Fibroblast of skin of back (primary cell): ENCODE measurements around the gene BMPER.
A peak's percentile ranks its signal among the peaks of the same experiment; 100 is the strongest.

ENCODE experiments used
- DNase-seq: peaks from one replicate; pipeline ENCODE4 v3.0.0-alpha.2; 2013

BMPER gene

DNA sequence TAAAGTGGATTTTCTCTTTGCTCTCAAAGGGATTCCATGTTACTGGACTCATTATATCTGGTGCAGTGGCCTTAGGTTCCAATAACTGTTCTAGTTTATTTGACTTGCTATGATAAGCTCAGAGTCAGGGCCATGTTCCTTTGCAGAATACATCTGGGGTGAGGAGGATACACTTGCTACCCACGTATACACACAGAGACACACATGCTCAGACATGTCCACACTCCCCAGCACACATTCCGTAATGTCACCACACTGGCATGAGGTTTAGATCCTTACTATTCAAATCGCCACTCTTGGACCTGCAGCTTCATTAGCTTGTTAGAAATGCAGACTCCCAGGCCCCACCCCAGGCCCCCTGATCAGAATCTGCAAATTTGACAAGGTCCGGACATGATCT, 195.3 kb downstream of the BMPER start:
- DNase-seq = no peak

DNA sequence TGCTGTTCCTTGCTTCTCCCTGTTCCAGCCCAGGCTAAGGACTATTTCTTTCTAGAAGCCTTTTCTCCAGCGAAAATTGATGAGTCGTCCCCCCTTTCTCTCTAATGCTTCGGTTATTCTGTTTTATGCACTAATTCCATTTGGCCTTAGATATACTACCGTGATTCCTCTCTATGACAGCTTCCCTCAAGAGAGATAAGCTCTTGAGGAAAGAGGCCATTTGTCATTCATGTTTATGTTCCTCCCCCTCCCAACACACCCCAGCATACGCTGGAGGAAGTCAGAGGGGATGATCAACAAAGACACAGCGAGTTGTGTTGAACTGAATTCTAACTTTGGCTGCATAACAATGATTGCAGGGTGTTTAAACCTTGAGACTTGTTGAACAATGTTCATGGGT, 198.8 kb downstream of the BMPER start:
- DNase-seq = no peak

DNA sequence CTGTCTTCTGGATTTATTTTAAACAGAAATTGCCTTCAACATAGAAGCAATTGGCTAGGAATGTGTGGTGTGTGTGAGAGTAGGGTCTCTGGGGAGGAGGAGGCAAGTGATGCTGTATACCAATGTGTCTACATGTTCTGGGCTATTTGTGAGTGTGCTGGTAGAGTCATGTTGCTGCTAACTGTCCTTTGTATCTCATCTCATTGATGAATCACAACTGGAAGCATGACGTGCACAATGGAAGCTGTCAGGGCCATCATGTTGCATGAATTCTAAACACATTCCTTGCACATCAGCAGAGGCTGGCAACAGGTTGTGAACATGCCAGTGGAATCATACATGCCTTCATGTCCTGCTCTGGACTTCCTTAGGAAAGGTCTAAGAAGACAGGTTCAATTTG, 199.7 kb downstream of the BMPER start:
- DNase-seq = peak; percentile 33

DNA sequence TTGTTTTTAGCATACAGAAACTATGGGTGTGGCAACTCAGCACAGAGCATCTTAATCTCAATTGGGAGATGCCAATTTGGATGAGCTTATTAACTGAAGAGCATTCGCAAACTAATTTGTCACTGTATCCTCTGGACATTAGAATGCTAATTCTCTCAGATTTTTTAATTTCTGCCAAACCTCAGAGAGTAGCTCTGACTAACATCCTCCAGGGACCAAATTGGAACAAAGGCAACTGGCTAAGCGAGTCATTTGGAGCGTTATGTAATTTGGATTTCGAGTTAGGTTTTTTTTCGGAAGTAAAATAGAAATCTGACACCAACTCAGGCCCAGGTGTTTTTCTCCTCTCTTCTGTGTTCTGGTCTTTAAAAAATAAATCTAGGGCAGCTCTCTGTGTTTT, 201.9 kb downstream of the BMPER start:
- peak; percentile 47 for DNase-seq

DNA sequence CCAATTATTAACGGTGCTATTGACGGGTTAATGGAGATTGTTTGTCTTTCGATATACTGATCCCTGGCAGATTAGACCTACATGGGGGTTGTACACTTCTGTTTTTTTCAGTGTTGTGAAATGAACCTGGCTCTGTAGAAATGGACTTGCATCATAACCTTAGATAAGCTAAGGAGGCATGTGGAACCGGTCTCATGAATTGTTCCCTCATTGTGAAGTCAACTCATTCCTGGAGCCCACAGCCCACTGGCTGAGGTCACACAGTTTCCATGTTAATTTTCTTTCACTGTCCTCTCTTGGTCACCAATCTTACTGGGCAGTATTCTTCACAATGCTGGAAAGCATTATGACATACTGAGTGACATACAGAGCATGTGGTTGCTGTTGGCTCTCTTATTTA, 202.8 kb downstream of the BMPER start:
- DNase-seq = no peak

DNA sequence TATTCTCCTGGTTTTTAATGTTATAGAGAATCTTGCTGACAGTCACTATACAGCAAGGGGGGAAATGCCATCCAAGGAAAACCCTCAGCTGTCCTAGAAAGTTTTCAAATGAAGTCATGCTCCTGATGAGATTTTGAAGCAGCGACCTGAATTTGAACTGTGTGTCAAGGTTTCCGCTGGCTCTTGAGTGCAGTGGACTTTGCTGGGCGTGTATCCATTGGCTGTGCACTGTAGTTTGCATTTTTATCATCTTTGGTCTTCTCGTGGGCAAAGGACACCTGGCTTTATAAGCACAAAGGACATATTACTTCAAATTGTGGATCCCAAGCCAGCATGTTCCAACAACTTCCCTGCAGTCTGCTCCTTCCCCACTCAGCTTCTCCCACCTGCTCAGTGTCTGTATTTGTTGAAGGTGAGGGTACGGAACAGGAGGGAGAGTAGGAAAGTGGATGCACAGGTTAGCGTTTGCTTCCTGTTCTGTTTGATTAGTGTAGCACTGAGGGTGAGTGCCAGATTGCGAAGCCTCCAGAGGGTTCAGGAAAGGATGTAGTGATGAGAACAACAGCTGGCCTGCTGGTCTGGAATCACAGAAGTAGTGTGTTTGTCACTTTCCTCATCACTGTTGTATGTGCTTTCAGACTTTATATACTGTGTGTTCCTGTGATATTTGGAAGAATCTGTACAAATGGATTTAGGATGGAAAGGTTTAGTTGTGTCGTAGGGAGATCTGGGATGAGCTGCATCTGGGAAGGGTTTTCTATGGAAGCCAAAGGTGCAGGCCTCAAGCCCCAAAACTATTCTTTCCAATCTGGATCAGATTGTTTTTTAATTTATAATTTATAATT, 204.8 kb downstream of the BMPER start:
- no peak for DNase-seq

DNA sequence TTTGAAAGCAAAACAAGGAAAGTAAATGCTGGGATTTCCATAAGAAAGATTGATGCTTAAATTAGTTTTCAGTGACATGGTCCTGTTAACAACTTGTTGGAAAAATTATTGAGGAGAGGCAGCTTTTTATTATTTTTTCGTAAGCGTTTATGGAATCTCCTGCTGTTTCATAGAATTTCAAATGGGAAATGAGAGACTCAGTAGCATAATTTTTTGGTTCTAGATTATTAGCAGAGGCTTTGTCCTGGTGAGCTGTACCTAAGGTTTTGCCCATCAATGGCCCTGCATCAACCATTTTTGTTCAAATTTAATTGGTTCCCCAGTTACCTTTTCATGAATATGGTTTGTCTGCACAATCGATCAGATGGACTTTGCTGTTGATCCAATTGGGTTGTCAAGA, 205.7 kb downstream of the BMPER start:
- no peak for DNase-seq

DNA sequence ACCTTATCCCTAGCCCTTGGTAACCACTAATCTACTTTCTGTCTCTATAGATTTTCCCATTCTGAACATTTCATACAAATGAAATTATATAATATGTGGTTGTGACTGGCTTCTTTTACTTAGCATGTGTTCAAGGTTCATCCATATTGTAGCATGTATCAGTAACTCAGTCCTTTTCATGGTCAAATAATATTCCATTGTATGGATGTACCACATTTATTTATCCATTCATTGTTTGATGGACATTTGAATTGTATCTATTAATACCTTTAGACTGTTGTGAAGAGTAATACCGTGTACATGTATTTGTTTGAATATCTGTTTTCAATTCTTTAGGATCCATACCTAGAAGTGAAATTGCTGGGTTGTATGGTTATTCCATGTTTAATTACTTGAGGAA, 210.2 kb downstream of the BMPER start:
- DNase-seq = no peak

DNA sequence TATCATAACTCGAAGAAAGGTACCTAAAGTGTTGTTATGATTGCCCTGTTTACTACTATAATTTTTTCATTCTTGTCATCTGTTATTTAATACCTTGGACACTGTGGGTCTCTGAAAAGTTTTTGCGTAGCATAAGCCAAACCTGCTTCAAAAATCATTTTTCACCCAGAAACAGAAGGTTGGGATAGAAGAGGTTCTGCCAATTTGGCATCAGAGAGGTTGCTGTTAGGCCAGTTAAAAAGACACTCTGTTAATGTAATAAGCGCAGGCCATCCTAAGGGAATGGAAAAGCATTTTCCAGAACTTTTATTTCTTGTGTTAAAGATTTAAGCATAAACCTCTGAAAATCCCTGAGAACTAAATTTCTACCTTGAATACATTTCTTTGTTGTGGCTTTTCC, 212.2 kb downstream of the BMPER start:
- no peak for DNase-seq

DNA sequence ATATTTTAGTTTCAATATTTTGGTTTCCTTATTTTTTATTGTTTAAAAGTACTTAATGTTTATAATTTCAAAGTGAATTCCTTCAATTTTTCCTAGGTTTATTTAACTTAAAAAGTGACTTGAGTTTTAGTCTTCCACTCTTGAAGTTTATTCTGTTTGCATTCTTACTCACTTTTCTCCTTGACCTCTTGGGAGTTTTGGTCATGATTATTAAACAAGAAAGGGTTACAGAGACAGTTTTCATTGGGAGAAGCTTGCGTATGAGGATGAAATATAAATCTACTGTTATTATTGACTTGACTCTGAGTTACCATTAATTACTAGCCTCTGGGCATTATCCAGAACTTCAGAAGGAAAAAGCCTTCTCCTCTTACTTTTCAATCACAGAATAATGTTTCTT, 216.0 kb downstream of the BMPER start:
- no peak for DNase-seq

DNA sequence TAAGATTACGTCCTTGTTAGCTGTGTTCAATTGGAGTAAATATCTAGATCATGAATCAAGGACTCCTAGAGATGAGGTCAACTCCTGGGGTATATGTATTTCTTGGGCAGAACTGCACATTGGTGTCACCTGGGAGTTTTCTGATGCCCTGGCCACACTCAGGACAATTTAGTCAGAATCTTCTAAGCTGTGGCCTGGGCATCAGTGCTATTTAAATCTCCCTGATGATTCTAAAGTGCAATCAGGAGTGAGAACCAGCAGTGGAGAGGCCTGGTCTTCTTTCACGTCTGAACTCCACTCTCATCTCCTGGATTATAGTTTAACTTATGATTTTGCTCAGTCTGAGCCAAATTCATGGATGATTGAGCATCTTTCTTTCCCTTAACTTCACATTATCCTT, 218.0 kb downstream of the BMPER start:
- no peak for DNase-seq

DNA sequence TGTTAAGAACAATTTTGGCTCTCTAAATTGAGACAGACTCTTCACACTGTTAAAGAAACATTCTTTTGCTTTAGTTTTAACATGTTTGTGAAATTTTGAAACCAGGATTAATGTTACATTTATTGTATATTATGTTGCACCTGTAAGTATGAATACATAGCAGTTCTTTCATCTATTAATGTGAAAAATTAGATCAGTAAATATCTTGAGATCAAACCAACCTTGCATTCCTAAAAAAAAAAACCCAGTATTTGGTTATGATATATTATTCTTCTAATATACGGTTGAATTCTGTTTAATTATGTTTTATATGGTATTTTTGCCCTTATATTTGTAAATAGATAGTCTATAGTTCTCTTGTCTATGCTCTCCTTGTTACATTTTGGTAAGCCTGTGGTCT, 219.4 kb downstream of the BMPER start:
- DNase-seq = no peak

DNA sequence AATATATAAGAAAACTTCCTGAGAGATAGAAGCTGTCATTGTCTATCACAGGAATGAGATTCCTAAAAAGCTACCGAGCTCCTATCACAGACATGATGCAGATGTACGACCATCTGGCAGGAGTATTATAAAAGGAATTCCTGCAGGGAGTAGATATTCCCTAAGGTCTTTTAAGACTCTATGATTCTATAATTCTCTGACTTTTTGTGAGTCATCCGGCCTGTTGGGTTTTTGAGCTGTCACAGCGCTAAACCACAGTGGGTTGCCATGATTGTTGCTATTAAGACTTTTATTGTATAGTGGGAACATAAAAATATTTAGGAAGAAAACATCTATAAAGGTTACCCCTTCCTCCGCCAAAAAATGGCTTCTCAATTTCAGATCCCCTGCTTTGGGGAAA, 223.4 kb downstream of the BMPER start:
- DNase-seq = peak; percentile 94

DNA sequence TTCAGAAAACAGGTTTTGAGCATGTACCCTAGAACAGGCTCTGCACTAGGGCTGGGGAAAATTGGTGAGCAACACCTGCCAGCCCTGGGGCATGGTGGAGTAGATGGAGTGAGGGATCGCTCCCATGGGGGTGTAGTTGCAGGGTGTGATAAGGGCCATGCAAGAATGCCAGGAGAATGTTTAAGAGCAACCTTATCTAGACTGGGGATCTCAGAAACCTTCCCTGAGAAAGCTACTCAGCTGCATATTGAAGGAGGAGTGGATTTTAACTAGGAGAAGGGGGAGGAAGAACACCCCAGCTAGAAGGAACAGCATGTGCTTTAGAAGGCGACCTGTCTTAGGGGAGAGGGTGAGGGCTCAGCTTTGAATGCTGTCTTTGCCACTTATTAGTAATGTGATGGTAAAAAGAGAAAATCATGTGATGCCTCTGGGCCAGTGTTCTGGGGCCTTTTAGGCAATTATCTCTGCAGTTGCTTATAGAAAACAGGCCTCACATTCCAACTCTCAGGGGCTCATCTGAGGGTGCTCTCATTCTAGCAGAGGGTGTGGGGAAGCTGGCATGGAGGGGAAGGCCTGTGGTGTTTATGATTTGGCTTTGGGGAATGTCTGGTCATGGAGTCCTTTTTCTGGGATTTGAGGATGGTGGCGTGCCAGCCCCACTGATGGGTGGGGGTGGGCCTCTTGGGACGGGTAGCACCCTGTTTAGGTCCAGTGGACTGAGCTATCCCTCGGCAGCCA, 225.4 kb downstream of the BMPER start:
- DNase-seq = peak; percentile 63

DNA sequence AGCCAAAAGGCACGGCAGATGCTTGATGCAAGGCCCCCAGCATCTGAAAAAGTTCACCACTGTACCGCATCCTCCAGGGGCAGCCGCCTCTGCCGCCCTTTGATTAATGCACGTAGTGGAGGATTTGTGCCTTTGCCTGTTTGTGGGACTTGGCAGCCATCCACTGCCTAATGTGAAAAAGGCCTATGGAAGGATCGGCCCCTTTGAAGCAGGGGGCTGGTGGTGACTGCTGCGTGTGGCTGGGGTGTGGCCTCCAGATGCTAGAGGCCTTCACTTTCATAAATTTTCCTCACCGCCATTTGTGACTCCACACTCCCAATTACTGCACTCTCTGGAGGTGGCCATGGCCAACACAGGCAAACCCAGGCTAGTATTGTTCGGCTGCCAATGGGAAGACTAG, 226.0 kb downstream of the BMPER start:
- peak; percentile 32 for DNase-seq

DNA sequence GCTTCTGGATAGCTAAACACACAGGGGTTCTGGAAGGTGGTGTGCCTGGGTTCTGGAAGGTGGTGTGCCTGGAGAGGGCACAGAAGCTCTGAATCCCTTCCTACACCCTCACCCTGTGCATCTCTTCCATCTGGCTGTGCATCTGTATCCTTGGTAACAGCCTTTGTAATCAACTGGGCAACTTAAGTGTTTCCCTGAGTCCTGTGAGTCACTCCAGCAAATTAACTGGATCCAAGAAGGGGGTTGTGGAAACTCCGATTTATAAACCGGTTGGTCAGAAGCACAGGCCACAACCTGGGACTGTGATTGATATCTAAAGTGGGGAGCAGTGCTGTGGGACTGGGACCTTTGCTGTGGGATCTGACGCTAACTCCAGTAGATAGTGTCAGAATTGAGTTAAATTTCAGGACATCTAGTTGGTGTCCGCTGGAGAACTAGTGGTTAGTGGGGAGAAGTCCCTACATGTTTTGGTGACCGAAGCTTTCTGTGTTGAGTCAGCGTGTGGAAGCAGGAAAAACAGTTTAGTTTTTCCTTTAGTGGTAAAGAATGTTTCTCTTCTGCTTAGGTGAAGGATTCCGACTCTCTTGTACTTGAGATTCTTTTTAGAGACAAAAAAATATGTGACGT, 228.1 kb downstream of the BMPER start:
- peak; percentile 80 for DNase-seq

DNA sequence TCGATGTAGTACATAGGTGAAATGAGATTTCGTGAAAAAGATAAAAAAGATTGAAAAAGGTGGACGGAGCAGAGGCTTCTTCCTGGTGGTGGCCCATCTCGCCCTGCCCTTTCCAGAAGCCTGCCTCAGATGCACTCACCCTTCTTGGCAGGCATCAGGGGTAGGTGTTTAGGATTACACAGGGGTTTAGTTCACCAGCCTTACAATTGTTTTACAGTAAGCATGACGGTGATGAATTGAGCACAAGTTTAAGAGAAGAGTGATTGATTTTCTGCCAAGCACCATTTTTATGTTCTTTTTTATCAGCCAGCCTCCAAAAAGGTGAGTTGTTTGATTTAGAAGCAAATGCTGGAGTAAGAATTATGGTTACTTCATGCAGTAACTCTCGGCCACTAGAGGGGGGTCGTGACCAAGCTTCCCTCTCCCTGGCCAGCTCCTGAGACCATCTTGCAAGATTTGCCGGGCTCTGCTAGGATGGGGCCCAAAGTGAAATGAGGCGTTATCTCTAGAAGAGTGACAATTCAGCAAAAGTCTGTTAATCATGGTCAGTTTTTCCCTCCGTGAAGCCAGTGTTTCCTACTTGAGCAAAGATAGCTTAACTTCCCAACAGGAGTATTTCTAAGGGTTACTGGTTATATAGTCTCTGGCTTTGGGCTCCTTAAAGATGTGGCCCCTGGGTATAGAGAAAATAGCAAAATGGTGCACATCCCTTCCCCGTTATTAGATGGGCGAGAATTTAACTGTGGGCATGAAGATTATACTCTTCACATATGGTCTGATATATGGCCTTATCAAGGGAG, 228.8 kb downstream of the BMPER start:
- peak; percentile 70 for DNase-seq

DNA sequence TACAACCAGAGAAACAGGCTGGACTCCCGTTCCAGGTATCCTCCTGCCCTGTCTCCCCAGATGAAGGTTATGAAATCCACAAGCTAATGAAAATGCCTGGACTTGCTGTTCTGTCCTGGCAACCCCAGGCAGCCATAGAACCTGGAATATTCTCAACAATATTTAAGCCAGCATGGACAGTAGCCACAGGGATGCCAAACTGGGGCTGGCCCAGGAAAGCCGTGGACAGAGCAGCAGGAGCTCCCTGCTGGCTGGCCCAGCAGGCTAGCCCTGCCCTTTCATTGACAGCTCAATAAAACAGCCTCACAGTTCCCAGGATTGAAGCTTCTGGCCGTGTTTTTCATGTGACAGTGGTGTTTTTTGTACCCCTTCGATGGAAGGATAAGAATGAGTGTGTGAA, 230.6 kb downstream of the BMPER start:
- no peak for DNase-seq

DNA sequence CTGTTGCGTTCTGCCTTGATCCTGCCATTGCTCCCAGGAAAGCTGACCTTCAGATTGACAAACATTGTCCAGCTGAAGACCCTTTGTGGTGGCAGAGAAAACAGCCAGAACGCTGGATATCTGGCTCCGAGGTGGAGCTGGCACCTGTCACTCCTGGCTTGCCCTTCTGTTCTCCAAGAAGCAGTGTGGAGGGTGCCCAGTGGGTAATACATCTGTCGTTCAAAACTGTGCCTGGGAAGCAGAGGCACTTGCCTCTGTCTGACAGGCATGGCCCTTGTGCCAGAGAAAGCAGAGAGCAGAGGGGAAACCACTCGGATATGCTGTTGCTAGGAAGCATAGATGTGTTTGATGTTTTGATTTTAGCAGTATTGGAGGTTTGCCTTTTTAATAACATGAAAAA, 231.4 kb downstream of the BMPER start:
- DNase-seq = no peak

DNA sequence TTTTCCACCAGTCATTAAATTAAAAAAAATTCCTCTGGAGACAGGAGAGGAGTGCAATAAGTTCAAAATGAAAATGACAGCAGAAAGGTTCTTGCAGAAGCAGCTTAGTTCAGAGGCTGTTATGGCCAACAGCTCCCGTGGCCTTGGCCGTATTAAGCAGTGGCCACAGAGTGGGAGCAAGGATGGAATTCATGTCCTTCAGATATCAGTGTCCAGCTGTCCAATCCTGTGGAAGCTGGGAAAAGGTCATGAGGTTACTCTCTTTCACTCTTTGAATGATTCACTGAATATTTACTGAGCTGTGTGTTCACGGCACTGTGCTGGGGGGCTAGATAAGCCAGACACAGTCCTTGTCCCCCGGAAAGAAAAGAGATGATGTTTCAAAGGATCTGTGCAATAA, 231.8 kb downstream of the BMPER start:
- no peak for DNase-seq

DNA sequence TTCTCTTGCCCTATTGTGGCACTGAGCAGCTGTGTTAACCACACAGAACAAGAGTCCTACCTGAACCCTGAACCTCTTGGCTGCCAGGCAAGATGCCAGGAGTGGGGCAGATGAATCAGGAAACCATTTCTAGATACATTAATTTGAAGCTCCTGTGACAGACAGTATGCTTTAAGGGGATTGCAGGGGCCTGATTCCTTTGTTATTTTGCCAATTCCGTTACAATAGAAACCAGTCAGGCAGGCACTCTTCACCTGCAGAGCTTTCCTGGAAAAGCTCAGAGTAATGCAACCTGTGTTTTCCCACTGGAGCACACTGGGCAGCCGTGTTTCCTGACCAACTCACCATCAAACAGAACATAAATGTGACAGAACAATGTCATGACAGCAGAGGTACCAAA, 233.1 kb downstream of the BMPER start:
- DNase-seq = no peak

DNA sequence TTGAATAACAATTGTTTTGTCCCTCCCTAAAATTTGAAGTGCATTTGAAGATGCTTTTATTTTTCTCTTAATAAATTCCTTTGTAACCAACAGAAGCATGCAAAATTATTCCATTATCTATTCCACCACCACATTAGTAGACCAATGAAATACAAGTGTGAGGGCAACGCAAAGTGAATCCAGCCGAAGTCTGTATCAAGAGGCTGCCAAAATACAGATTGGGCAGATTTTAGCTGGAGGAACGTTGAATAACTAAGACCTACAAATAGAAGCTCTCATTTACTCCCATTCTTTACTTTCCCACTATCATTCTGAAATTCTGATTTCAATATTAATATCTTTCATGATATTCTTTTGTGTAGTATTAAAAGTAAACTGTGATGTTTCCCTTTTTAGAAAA, 233.7 kb downstream of the BMPER start:
- no peak for DNase-seq

DNA sequence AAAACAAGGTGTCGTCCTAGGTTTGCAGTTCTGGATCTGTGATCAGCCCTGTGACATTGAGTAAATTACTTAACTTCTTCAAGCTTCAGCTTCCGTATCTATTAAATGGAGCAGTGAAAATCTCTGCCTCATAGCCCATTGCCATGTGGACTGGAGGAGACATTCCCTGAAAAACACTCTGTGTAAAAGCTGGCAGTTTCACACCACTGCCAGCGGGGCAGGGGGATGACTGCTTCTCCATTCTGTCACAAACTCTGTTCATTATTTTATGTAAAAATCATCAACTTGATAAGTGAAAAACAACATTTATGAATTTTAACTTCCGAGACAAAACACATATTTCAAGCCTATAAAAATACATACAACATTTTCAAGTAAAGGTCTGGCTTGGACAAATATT, 234.7 kb downstream of the BMPER start:
- no peak for DNase-seq
